HL-60 (cell line): ENCODE data around the gene LRRIQ1.

Experiments used
- DNase-seq, 2 experiments: peaks; one replicate each; pipeline ENCODE4 v3.0.0-alpha.2; 2010 to 2020; ENCODE audit warnings: low read depth in 1 of 2, low spot score in 1 of 2
- H3K27ac ChIP-seq: fragments of 250-450 bp; sonication (Bioruptor Pico); replicated peaks from 2 replicates; pipeline ENCODE4 v1.5.1; 2020; ENCODE audit warnings: mild to moderate bottlenecking, moderate library complexity
- H3K27me3 ChIP-seq: fragments of 250-450 bp; sonication (Bioruptor Pico); 2 replicates; pipeline ENCODE4 v1.5.1; 2021; ENCODE audit warnings: mild to moderate bottlenecking, moderate library complexity; ENCODE audit not compliant: insufficient read depth, poor library complexity, severe bottlenecking
- H3K4me3 ChIP-seq: replicated peaks from 2 replicates; pipeline ENCODE4 v1.5.1; 2011; ENCODE audit warnings: mild to moderate bottlenecking, control low read depth, low read length; ENCODE audit not compliant: insufficient read depth
- CTCF ChIP-seq: IDR thresholded peaks from one replicate; pipeline ENCODE4 v1.5.1; 2011; ENCODE audit warnings: low read length, control low read depth, inconsistent platforms; ENCODE audit not compliant: insufficient read depth
- GABPA ChIP-seq: IDR thresholded peaks from 2 replicates; pipeline ENCODE4 v1.6.1; 2012; ENCODE audit warnings: low read depth
- POLR2AphosphoS5 ChIP-seq: IDR thresholded peaks from 2 replicates; pipeline ENCODE4 v1.6.1; 2012; ENCODE audit warnings: low read depth
- REST ChIP-seq: IDR thresholded peaks from 2 replicates; pipeline ENCODE4 v1.6.1; 2012; ENCODE audit warnings: low read depth; ENCODE audit not compliant: insufficient replicate concordance
- SPI1 ChIP-seq: IDR thresholded peaks from 2 replicates; pipeline ENCODE4 v1.6.1; 2012; ENCODE audit warnings: low read depth, mild to moderate bottlenecking, borderline replicate concordance

The LRRIQ1 gene

GRCh38 chr12:85095501-85095900, 59.4 kb downstream of the LRRIQ1 start:
- no peaks in the 10 kb centered on the region for H3K27me3 ChIP-seq
- DNase-seq, result no peak
- H3K4me3 ChIP-seq, result no peak overlapping the region
- no peak for TF ChIP-seq REST
- TF ChIP-seq POLR2AphosphoS5, result no peak
- no peak for TF ChIP-seq CTCF
- no peak for TF ChIP-seq SPI1
- no peak for TF ChIP-seq GABPA
- H3K27ac ChIP-seq, result no peak overlapping the region

GRCh38 chr12:85130646-85131045, 94.5 kb downstream of the LRRIQ1 start:
- Histone ChIP-seq H3K4me3 (no peak overlapping the region), H3K27ac (no peak overlapping the region), H3K27me3 (no peaks in the 10 kb centered on the region)
- no peak for TF ChIP-seq POLR2AphosphoS5
- TF ChIP-seq REST, result no peak
- no peak for TF ChIP-seq GABPA
- TF ChIP-seq CTCF, result no peak
- no peak for TF ChIP-seq SPI1
- DNase-seq, result no peak

DNA sequence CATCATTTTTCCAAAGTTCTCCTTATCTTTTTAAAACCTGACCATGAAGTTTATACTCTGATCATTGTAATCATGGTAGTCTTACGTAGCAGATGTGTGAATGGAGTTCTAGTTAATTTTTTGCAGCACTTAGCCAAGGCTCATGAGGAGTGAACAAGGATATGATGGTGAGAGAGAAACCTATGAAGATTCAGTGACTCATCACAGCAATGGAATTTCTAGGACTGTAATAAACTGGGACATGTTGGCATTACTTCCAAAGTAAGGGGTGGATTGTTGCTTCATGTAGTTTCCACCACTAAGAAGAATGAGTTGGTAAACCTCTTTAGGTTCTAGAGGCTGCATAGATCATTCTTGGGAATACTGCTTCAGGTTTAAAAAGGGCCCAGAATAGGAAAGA, 102.7 kb downstream of the LRRIQ1 start:
- H3K4me3 ChIP-seq, result no peak overlapping the region
- no peaks in the 10 kb centered on the region for H3K27me3 ChIP-seq
- TF ChIP-seq REST (no peak), SPI1 (no peak), CTCF (no peak), POLR2AphosphoS5 (no peak), GABPA (no peak)
- H3K27ac ChIP-seq, result no peak overlapping the region
- no peak for DNase-seq
